ENCODE results near the gene TUNAR. TPM values are rescaled to one million over a fixed set of nuclear protein-coding genes. Genes with fewer than 3 reads are reported as not detected.

The TUNAR gene
- total RNA-seq (2021) (not detected in 2 replicates), Bru-seq, nascent RNA (percentile 2 among the genes with signal in this experiment), BruChase-seq, experiment 1, labeled RNA remaining after a 2-hour chase (percentile 8 among the genes with signal in this experiment), BruChase-seq, experiment 2, labeled RNA remaining after a 6-hour chase (percentile 9 among the genes with signal in this experiment)
- long read RNA-seq, result 0 reads

DNA sequence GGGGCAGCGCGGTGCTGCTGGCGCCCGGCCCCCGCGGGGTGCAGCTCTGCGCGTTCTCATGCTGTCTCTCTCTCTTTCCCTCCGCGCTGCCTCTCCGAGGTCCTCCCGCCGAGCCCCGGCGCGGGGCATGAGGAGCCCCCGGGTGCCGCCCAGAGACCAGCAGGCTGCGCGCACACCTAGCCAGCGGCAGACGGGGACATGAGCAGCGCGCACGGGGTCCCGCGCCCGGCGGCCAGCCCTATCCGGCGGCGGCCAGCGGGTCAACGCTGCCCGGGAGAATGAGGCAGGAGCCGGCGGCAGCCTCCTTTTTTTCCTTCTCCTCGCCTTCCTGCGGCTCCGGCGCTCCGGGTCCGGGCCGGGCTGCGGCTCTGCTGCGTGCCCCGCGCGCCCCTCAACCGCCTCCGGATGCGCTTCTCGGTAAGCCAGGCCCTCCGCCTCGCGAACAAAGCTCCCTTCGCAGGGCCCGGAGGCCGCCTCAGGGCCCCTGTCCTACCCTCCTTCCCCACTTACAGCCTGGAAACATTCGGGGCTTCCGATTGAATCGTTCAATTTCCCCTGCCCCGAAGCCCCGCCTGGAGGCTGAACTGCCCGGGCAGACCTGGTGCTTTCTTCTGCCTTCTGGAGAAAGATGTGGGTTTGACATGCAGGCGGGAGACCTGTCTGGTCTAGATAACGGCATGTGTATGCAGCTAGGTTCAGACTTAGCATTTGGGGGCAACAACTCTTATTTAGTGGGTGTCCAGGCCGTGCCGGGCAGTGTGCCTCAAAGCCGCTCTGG lies at the start of gene TUNAR:
TUNAR (plus strand) TSS at position 72 of the 778 bp plus-strand sequence.
- ChIA-PET POLR2A (ENCODE audit: low non-redundant PET) (no interaction called here), CTCF (no interaction called here)
- BruUV-seq (replicated peaks), result no TSS peak
- Histone ChIP-seq H3K4me1 (ENCODE audit: insufficient read depth, low read length, poor library complexity, severe bottlenecking) (no peaks in the 10 kb centered on the region), H3K4me3 (ENCODE audit: low read depth, low read length, poor library complexity, severe bottlenecking) (peak within 1 kb of the TSS; percentile 38), H3K36me3 (ENCODE audit: insufficient read depth, low read length, poor library complexity, severe bottlenecking) (no peaks in the 10 kb centered on the region), H3K27ac (ENCODE audit: low read depth, low read length, poor library complexity, severe bottlenecking) (no peak within 1 kb of the TSS), H3K27me3 (replicated peaks; ENCODE audit: insufficient read depth, low read depth, low read length, poor library complexity) (peaks cover 99% of the 10 kb centered on the region), H3K9me3 (ENCODE audit: low read depth, low read length, poor library complexity, severe bottlenecking) (no peaks in the 10 kb centered on the region)
- peak; percentile 10 for DNase-seq (ENCODE audit: low spot score)
- TF ChIP-seq, protein P1, sequence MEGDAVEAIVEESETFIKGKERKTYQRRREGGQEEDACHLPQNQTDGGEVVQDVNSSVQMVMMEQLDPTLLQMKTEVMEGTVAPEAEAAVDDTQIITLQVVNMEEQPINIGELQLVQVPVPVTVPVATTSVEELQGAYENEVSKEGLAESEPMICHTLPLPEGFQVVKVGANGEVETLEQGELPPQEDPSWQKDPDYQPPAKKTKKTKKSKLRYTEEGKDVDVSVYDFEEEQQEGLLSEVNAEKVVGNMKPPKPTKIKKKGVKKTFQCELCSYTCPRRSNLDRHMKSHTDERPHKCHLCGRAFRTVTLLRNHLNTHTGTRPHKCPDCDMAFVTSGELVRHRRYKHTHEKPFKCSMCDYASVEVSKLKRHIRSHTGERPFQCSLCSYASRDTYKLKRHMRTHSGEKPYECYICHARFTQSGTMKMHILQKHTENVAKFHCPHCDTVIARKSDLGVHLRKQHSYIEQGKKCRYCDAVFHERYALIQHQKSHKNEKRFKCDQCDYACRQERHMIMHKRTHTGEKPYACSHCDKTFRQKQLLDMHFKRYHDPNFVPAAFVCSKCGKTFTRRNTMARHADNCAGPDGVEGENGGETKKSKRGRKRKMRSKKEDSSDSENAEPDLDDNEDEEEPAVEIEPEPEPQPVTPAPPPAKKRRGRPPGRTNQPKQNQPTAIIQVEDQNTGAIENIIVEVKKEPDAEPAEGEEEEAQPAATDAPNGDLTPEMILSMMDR (conservative IDR thresholded peaks at IDR 0.05; ENCODE audit: low read depth, low read length), result no peak
- peak; percentile 28 for TF ChIP-seq EZH2 (IDR thresholded peaks at IDR 0.05; ENCODE audit: borderline replicate concordance, low read depth, low read length, poor library complexity, severe bottlenecking)
- intact Hi-C loops (cut with micrococcal nuclease; ENCODE audit: unreplicated experiment), result no loop called here

DNA sequence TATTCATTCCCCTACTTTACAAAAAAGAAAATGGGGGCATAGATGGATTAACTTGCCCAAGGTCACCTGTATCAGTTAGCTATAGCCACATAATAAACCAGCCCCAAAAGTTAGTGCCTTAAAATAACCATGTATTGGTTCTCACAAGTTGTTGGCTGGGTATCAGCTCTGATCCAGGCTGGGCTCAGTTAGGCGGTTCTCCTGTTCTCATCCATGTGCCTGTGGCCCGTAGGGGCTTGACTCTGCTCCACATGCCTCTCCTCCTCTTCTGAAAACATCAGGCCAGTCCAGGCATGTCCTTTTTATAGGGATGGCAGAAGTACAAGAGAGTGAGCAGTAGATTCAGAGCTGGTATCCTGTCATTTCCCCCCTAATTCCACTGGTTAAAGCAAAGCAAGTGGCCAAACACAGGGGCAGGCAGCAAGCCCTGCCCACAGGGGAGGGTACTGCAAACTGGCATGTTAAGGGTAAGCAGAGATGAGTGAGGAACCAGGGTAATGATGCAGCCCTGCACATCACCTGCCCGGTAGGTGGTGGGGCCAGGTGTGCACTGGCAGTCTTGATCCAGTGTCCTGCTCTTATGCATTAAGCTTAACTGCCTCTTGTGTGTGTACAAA lies 47.9 kb upstream of the TUNAR start:
- Histone ChIP-seq H3K4me3 (ENCODE audit: low read depth, low read length, poor library complexity, severe bottlenecking) (no peak overlapping the region), H3K27me3 (replicated peaks; ENCODE audit: insufficient read depth, low read depth, low read length, poor library complexity) (peaks cover 44% of the 10 kb centered on the region), H3K4me1 (ENCODE audit: insufficient read depth, low read length, poor library complexity, severe bottlenecking) (no peaks in the 10 kb centered on the region), H3K9me3 (ENCODE audit: low read depth, low read length, poor library complexity, severe bottlenecking) (no peaks in the 10 kb centered on the region), H3K36me3 (ENCODE audit: insufficient read depth, low read length, poor library complexity, severe bottlenecking) (no peaks in the 10 kb centered on the region), H3K27ac (ENCODE audit: low read depth, low read length, poor library complexity, severe bottlenecking) (no peak overlapping the region)
- no peak for DNase-seq (ENCODE audit: low spot score)
- TF ChIP-seq, protein P1 (conservative IDR thresholded peaks at IDR 0.05; ENCODE audit: low read depth, low read length), result no peak
- TF ChIP-seq EZH2 (IDR thresholded peaks at IDR 0.05; ENCODE audit: borderline replicate concordance, low read depth, low read length, poor library complexity, severe bottlenecking), result no peak
- BruUV-seq (replicated peaks), result no TSS peak
- CTCF ChIA-PET, result no interaction called here
- POLR2A ChIA-PET (ENCODE audit: low non-redundant PET), result no interaction called here
- intact Hi-C loops (cut with micrococcal nuclease; ENCODE audit: unreplicated experiment), result no loop called here

DNA sequence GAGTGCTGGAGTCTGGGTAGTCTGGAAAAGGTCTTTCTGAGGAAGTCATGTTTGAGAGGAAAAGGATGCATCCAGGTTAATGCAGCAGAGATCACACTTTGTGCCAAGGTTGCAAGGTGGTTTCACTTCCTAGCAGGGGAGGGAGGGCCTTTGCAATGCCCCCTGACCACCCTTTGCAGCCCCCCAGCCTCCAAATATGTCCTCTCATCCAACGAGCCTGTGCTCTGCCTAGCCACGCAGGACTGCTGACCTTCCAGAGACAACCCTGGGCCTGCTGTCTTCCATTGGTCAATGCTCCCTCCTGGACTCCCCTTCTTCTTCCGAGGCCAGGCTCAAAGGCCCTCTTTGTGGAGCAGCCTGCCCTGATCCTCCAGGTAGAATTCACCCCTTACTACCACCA lies 47.3 kb upstream of the TUNAR start:
- CTCF ChIA-PET, result no interaction called here
- DNase-seq (ENCODE audit: low spot score), result no peak
- TF ChIP-seq EZH2 (IDR thresholded peaks at IDR 0.05; ENCODE audit: borderline replicate concordance, low read depth, low read length, poor library complexity, severe bottlenecking), result no peak
- TF ChIP-seq, protein P1 (conservative IDR thresholded peaks at IDR 0.05; ENCODE audit: low read depth, low read length), result no peak
- no peaks in the 10 kb centered on the region for H3K4me1 ChIP-seq (ENCODE audit: insufficient read depth, low read length, poor library complexity, severe bottlenecking)
- no peaks in the 10 kb centered on the region for H3K9me3 ChIP-seq (ENCODE audit: low read depth, low read length, poor library complexity, severe bottlenecking)
- H3K27me3 ChIP-seq (replicated peaks; ENCODE audit: insufficient read depth, low read depth, low read length, poor library complexity), result peaks cover 42% of the 10 kb centered on the region
- no peaks in the 10 kb centered on the region for H3K36me3 ChIP-seq (ENCODE audit: insufficient read depth, low read length, poor library complexity, severe bottlenecking)
- H3K4me3 ChIP-seq (ENCODE audit: low read depth, low read length, poor library complexity, severe bottlenecking), result no peak overlapping the region
- POLR2A ChIA-PET (ENCODE audit: low non-redundant PET), result no interaction called here
- no peak overlapping the region for H3K27ac ChIP-seq (ENCODE audit: low read depth, low read length, poor library complexity, severe bottlenecking)
- intact Hi-C loops (cut with micrococcal nuclease; ENCODE audit: unreplicated experiment), result no loop called here
- no TSS peak for BruUV-seq (replicated peaks)

Data from A673 (cell line).